B cell (primary cell): Measurements from ENCODE around the gene RBBP8NL. TPM values are rescaled to one million over a fixed set of nuclear protein-coding genes. Genes with fewer than 3 reads are reported as not detected.

Experiments
- ATAC-seq: fragments of 200-7000 bp; cut with Tn5 transposase; one replicate; pipeline ENCODE4 v1.10.0; 2021; ENCODE audit warnings: low read depth, mild to moderate bottlenecking, moderate number of reproducible peaks, moderate library complexity
- CTCF ChIA-PET: fragments of 350-600 bp; sonication (Branson Sonifier 250); formaldehyde crosslinking; loops from one replicate; lab custom pipeline; 2021; ENCODE audit warnings: antibody characterized with exemption, inconsistent platforms; lab: Charles Lee
- POLR2A ChIA-PET: fragments of 350-600 bp; sonication (Branson Sonifier 250); formaldehyde crosslinking; loops from one replicate; lab custom pipeline; 2021; ENCODE audit warnings: antibody characterized with exemption; lab: Charles Lee
- DNase-seq: peaks from one replicate; pipeline ENCODE4 v3.0.0; 2013
- H2AFZ ChIP-seq: 2 replicates; pipeline ENCODE4 v1.6.1; 2012; ENCODE audit warnings: mild to moderate bottlenecking, low read depth, low read length; ENCODE audit not compliant: insufficient read depth, poor library complexity, severe bottlenecking
- H3K27ac ChIP-seq, 2 donors: 1 replicate in 1 of 2; 2 replicates in 1 of 2; pipeline ENCODE4 v1.5.1; 2012 to 2013; ENCODE audit warnings: low read length in 2 of 2, mild to moderate bottlenecking in 2 of 2, moderate library complexity in 1 of 2
- H3K27me3 ChIP-seq, 4 experiments: fragments of 200-600 bp in 1 of 4; sonication (generic) in 1 of 4; replicated peaks in 1 of 4; 1 replicate in 2 of 4; 2 replicates in 2 of 4; pipeline versions ENCODE4 v1.6.1 to v1.7.0; 2013 to 2016; ENCODE audit warnings: low read length in 3 of 4, mild to moderate bottlenecking in 2 of 4, mixed read lengths in 1 of 4, moderate library complexity in 1 of 4; ENCODE audit not compliant: insufficient read depth in 4 of 4, control insufficient read depth in 3 of 4; ENCODE audit errors: control extremely low read depth in 1 of 4
- H3K36me3 ChIP-seq, 2 experiments: replicated peaks in 1 of 2; 1 replicate in 1 of 2; 2 replicates in 1 of 2; pipeline versions ENCODE4 v1.6.1 to v1.7.1; 2013; ENCODE audit warnings: low read length in 1 of 2; ENCODE audit not compliant: insufficient read depth in 2 of 2, control insufficient read depth in 1 of 2; ENCODE audit errors: control extremely low read depth in 1 of 2, extremely low read depth in 1 of 2
- H3K4me1 ChIP-seq, 2 donors: fragments of 200-600 bp in 1 of 2; sonication (generic) in 1 of 2; 1 replicate in 1 of 2; 2 replicates in 1 of 2; pipeline versions ENCODE4 v1.5.1 to v1.6.1; 2013 to 2017; ENCODE audit warnings: low read length in 2 of 2; ENCODE audit not compliant: control insufficient read depth in 2 of 2, insufficient read depth in 2 of 2
- H3K4me2 ChIP-seq: replicated peaks from 2 replicates; pipeline ENCODE3; 2012; ENCODE audit warnings: mild to moderate bottlenecking, low read depth, low read length; ENCODE audit not compliant: poor library complexity, severe bottlenecking
- H3K4me3 ChIP-seq, 5 experiments: fragments of 200-600 bp in 1 of 5; sonication (generic) in 1 of 5; 1 replicate in 3 of 5; 2 replicates in 2 of 5; pipeline versions ENCODE4 v1.5.1 to v1.7.0; 2011 to 2016; ENCODE audit warnings: low read length in 4 of 5, mild to moderate bottlenecking in 4 of 5, low read depth in 2 of 5, control low read depth in 1 of 5, moderate library complexity in 1 of 5; ENCODE audit not compliant: insufficient read depth in 1 of 5; ENCODE audit errors: control extremely low read depth in 1 of 5, extremely low read depth in 1 of 5
- H3K79me2 ChIP-seq: fragments of 200-600 bp; sonication (generic); one replicate; pipeline ENCODE4 v1.6.0; 2016; ENCODE audit warnings: low read length; ENCODE audit not compliant: control insufficient read depth, insufficient read depth
- H3K9ac ChIP-seq: fragments of 200-600 bp; sonication (generic); 2 replicates; pipeline ENCODE4 v1.6.1; 2017; ENCODE audit warnings: mild to moderate bottlenecking, low read length, moderate library complexity
- H3K9me3 ChIP-seq, 3 donors: one replicate each; pipeline versions ENCODE4 v1.6.1 to v1.7.1; 2013; ENCODE audit warnings: low read length in 2 of 3; ENCODE audit not compliant: control insufficient read depth in 2 of 3, insufficient read depth in 1 of 3; ENCODE audit errors: control extremely low read depth in 1 of 3
- H4K20me1 ChIP-seq: 2 replicates; pipeline ENCODE4 v1.6.0; 2012; ENCODE audit warnings: mild to moderate bottlenecking, low read length; ENCODE audit not compliant: insufficient read depth, control insufficient read depth, poor library complexity, severe bottlenecking
- H3K27ac Mint-ChIP-seq: one replicate; pipeline ENCODE4 v1.8.0; 2021; ENCODE audit warnings: mixed read lengths
- H3K27me3 Mint-ChIP-seq: one replicate; pipeline ENCODE4 v1.8.0; 2021; ENCODE audit warnings: mixed read lengths
- H3K4me1 Mint-ChIP-seq: one replicate; pipeline ENCODE4 v1.8.0; 2021; ENCODE audit warnings: mixed read lengths
- H3K4me3 Mint-ChIP-seq: one replicate; pipeline ENCODE4 v1.8.0; 2021; ENCODE audit warnings: mixed read lengths
- H3K9me3 Mint-ChIP-seq: one replicate; pipeline ENCODE4 v1.8.0; 2022; ENCODE audit warnings: mixed read lengths; ENCODE audit not compliant: insufficient read depth
- EZH2 ChIP-seq: IDR thresholded peaks from 2 replicates; pipeline ENCODE4 v1.6.1; 2012; ENCODE audit warnings: borderline replicate concordance, low read depth, mild to moderate bottlenecking, moderate library complexity, low read length; ENCODE audit not compliant: insufficient read depth, poor library complexity, severe bottlenecking
- WGBS: methylation state at CpG from one replicate; pipeline ENCODE4 v1.1.5; 2013; ENCODE audit warnings: missing lambda C conversion rate; ENCODE audit not compliant: insufficient coverage; 5-methylcytosine and 5-hydroxymethylcytosine counted together
- intact Hi-C: fragments of 100-400 bp; cut with micrococcal nuclease; formaldehyde crosslinking; loops from one replicate; pipeline ENCODE4 v1.10.0; 2022
- polyA plus RNA-seq: library from polyadenylated mRNA; depleted of rRNA; stranded (reverse); fragments of >200 nt; gene quantifications from 2 replicates; pipeline ENCODE4 v1.2.3, GENCODE V29; 2012
- total RNA-seq, 2 donors: library from RNA; stranded (reverse); fragments of 120-200 nt in 1 of 2; gene quantifications; 1 replicate in 1 of 2; 2 replicates in 1 of 2; pipeline versions ENCODE4 v1.2.3 to v1.2.4, GENCODE V29; 2013 to 2022
- TF ChIP-seq, protein P1 (sequence below): fragments of 200-600 bp; IDR thresholded peaks from one replicate; pipeline ENCODE4 v1.8.0; 2022; ENCODE audit warnings: antibody characterized with exemption, mild to moderate bottlenecking

The RBBP8NL gene
- total and polyA plus RNA-seq, 2 donors (not counting 1 experiment from before 2014, with no cell fraction given) = not detected

DNA sequence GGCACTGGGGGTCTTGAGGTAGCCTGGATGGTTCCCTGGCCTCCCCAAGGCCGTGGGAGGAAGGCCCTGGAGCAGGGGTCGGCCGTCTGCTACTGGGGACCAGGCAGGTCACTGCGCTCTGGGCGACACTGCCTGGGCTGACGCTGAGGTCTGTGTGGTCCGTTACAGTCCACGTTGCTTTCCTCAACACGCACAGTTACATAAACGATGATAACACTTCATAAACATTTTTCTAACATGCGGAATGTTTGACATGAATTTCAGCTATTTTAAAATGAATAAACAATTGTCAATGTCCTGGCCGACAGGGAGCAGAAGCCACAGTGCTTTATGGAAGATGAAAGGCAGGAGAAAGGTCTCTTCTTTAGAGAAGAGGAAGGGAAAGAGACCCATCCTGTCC, 10.2 kb upstream of the RBBP8NL start:
- H3K79me2 ChIP-seq = no peaks in the 10 kb centered on the region
- POLR2A ChIA-PET = no interaction called here

DNA sequence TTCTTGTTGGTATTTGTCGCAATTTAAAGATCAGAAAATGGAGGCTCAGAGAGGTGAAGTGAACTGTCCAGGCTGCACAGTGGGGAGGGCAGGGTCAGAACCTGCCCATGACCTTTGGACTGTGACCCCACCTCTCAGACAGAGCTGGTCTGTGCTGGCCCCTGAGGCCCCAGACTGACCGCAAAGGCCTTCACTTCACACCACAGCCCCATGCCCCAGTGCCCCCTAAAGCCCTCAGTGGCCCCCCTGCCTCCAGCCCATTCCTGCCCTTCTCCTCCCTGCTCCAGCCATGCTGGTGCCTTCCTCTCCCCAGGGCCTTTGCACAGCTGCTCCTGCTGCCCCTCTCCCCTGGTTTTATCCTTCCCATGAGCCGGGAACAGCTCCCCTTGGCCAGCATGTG, 9.4 kb upstream of the RBBP8NL start:
- Histone ChIP-seq H3K9me3 (peaks cover 0 to 3% (median 0%) of the 10 kb centered on the region in 3 donors), H3K4me2 (no peak overlapping the region), H3K27ac (no peak overlapping the region), H3K36me3 (no peaks in the 10 kb centered on the region), H3K27me3 (peaks cover 0 to 18% (median 0%) of the 10 kb centered on the region in 4 experiments), H3K79me2 (no peaks in the 10 kb centered on the region), H3K9ac (no peak overlapping the region), H4K20me1 (no peaks in the 10 kb centered on the region), H3K4me3 (no peak overlapping the region), H2AFZ (no peak overlapping the region), H3K4me1 (peaks cover 0 to 3% of the 10 kb centered on the region in 2 donors)
- POLR2A ChIA-PET = no interaction called here
- Mint-ChIP-seq H3K27me3 (peaks cover 32% of the 10 kb centered on the region), H3K4me3 (no peak overlapping the region), H3K27ac (no peak overlapping the region), H3K4me1 (peaks cover 2% of the 10 kb centered on the region), H3K9me3 (no peaks in the 10 kb centered on the region)
- ATAC-seq (no peak), DNase-seq (no peak)
- CTCF ChIA-PET = no interaction called here
- TF ChIP-seq, protein P1, sequence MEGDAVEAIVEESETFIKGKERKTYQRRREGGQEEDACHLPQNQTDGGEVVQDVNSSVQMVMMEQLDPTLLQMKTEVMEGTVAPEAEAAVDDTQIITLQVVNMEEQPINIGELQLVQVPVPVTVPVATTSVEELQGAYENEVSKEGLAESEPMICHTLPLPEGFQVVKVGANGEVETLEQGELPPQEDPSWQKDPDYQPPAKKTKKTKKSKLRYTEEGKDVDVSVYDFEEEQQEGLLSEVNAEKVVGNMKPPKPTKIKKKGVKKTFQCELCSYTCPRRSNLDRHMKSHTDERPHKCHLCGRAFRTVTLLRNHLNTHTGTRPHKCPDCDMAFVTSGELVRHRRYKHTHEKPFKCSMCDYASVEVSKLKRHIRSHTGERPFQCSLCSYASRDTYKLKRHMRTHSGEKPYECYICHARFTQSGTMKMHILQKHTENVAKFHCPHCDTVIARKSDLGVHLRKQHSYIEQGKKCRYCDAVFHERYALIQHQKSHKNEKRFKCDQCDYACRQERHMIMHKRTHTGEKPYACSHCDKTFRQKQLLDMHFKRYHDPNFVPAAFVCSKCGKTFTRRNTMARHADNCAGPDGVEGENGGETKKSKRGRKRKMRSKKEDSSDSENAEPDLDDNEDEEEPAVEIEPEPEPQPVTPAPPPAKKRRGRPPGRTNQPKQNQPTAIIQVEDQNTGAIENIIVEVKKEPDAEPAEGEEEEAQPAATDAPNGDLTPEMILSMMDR = no peak
- TF ChIP-seq EZH2 = no peak
- intact Hi-C loops = no loop called here
- 87% methylated on average over 3 of the region's 3 CpGs for WGBS

More for the DNA sequence above, 10.2 kb upstream of the RBBP8NL start:
- CTCF ChIA-PET = no interaction called here
- Histone ChIP-seq H3K27ac (no peak overlapping the region), H3K4me3 (no peak overlapping the region), H3K9ac (no peak overlapping the region), H3K4me2 (no peak overlapping the region), H3K36me3 (no peaks in the 10 kb centered on the region), H4K20me1 (no peaks in the 10 kb centered on the region), H2AFZ (no peak overlapping the region), H3K27me3 (peaks cover 0 to 18% (median 0%) of the 10 kb centered on the region in 4 experiments), H3K9me3 (peaks cover 0 to 3% (median 0%) of the 10 kb centered on the region in 3 donors), H3K4me1 (peaks cover 0 to 3% of the 10 kb centered on the region in 2 donors)
- peaks cover 32% of the 10 kb centered on the region for H3K27me3 Mint-ChIP-seq
- ATAC-seq = no peak
- DNase-seq = no peak
- no peaks in the 10 kb centered on the region for H3K9me3 Mint-ChIP-seq
- intact Hi-C loops = no loop called here
- WGBS = 73% methylated on average over 2 of the region's 12 CpGs
- H3K27ac Mint-ChIP-seq = no peak overlapping the region
- H3K4me1 Mint-ChIP-seq = peaks cover 2% of the 10 kb centered on the region
- TF ChIP-seq, protein P1 = no peak
- no peak for TF ChIP-seq EZH2
- H3K4me3 Mint-ChIP-seq = no peak overlapping the region
